Cardiac fibroblast (primary cell): ENCODE results near the gene FRMD1.

Experiments
- DNase-seq, 2 donors: peaks; one replicate each; pipeline versions ENCODE4 v3.0.0 to v3.0.0-alpha.2; 2010; ENCODE audit warnings: low read depth in 2 of 2
- H3K4me3 ChIP-seq, 2 donors: replicated peaks in 1 of 2; 1 replicate in 1 of 2; 2 replicates in 1 of 2; pipeline ENCODE4 v1.5.1; 2011; ENCODE audit warnings: low read depth in 2 of 2, low read length in 2 of 2, mild to moderate bottlenecking in 2 of 2, moderate library complexity in 1 of 2
- CTCF ChIP-seq: IDR thresholded peaks from one replicate; pipeline ENCODE4 v1.5.1; 2011; ENCODE audit warnings: low read depth, mild to moderate bottlenecking, low read length, inconsistent platforms

The FRMD1 gene

GRCh38 chr6:168105813-168106632, 27.0 kb upstream of the FRMD1 start:
- no peak for DNase-seq
- no peak overlapping the region for H3K4me3 ChIP-seq
- no peak for TF ChIP-seq CTCF

- H3K4me3 ChIP-seq: no peak overlapping the region
- DNase-seq: no peak
- no peak for TF ChIP-seq CTCF
Measured at GRCh38 chr6:168104636-168105035, 25.6 kb upstream of the FRMD1 start.

GRCh38 chr6:168103050-168103830, 24.2 kb upstream of the FRMD1 start:
- DNase-seq: no peak
- no peak overlapping the region for H3K4me3 ChIP-seq
- TF ChIP-seq CTCF: no peak

- H3K4me3 ChIP-seq: no peak overlapping the region
- TF ChIP-seq CTCF: no peak
- DNase-seq: no peak
Measured at GRCh38 chr6:168102315-168102985, 23.4 kb upstream of the FRMD1 start.

- no peak for TF ChIP-seq CTCF
- no peak for DNase-seq
- H3K4me3 ChIP-seq: no peak overlapping the region
Measured at GRCh38 chr6:168101590-168102314, 22.7 kb upstream of the FRMD1 start.
